ENCODE measurements around the gene IFI30.

The IFI30 gene

GRCh38 chr19:18226956-18227780, 53.6 kb downstream of the IFI30 start:
- DNase-seq: no peak
